A673 (cell line): ENCODE measurements around the gene TAF7L. TPM values are rescaled to one million over a fixed set of nuclear protein-coding genes. Genes with fewer than 3 reads are reported as not detected.

ENCODE experiments used
- BruUV-seq: library from RNA; stranded (reverse); fragments of 400-500 nt; replicated peaks from 2 replicates; lab custom pipeline; 2021; lab: Mats Ljungman, UMichigan
- CTCF ChIA-PET: fragments of 300-600 bp; sonication (Branson Sonifier 250); formaldehyde crosslinking; loops from one replicate; lab custom pipeline; 2022; ENCODE audit warnings: antibody characterized with exemption; lab: Charles Lee
- POLR2A ChIA-PET: fragments of 300-600 bp; sonication (Branson Sonifier 250); formaldehyde crosslinking; loops from one replicate; lab custom pipeline; 2022; ENCODE audit warnings: antibody characterized with exemption; ENCODE audit not compliant: low non-redundant PET; lab: Charles Lee
- DNase-seq: peaks from one replicate; pipeline ENCODE4 v3.0.0-alpha.2; 2015; ENCODE audit warnings: low spot score
- H3K27ac ChIP-seq: fragments of 200-600 bp; sonication (generic); 2 replicates; pipeline ENCODE4 v1.5.1; 2016; ENCODE audit warnings: mixed run types, low read depth, mild to moderate bottlenecking, mixed read lengths, antibody characterized with exemption, low read length; ENCODE audit not compliant: poor library complexity, severe bottlenecking
- H3K27me3 ChIP-seq: fragments of 200-600 bp; sonication (generic); replicated peaks from 2 replicates; pipeline ENCODE4 v1.6.1; 2017; ENCODE audit warnings: mixed run types, low read depth, mild to moderate bottlenecking, mixed read lengths, antibody characterized with exemption, low read length; ENCODE audit not compliant: insufficient read depth, poor library complexity
- H3K36me3 ChIP-seq: fragments of 200-600 bp; sonication (generic); 2 replicates; pipeline ENCODE4 v1.6.1; 2016; ENCODE audit warnings: mixed run types, mild to moderate bottlenecking, mixed read lengths, antibody characterized with exemption, low read length; ENCODE audit not compliant: insufficient read depth, poor library complexity, severe bottlenecking
- H3K4me1 ChIP-seq: fragments of 200-600 bp; sonication (generic); 2 replicates; pipeline ENCODE4 v1.6.1; 2017; ENCODE audit warnings: mixed run types, mild to moderate bottlenecking, mixed read lengths, antibody characterized with exemption, low read length; ENCODE audit not compliant: insufficient read depth, poor library complexity, severe bottlenecking
- H3K4me3 ChIP-seq: fragments of 200-600 bp; sonication (generic); 2 replicates; pipeline ENCODE4 v1.5.1; 2016; ENCODE audit warnings: low read depth, mixed run types, mild to moderate bottlenecking, mixed read lengths, low read length; ENCODE audit not compliant: poor library complexity, severe bottlenecking
- H3K9me3 ChIP-seq: fragments of 200-600 bp; sonication (generic); 2 replicates; pipeline ENCODE4 v1.6.1; 2016; ENCODE audit warnings: mixed run types, low read depth, mild to moderate bottlenecking, mixed read lengths, antibody characterized with exemption, low read length; ENCODE audit not compliant: poor library complexity, severe bottlenecking
- EZH2 ChIP-seq: fragments of 200-600 bp; sonication (generic); IDR thresholded peaks from 2 replicates; pipeline ENCODE4 v1.6.1; 2017; ENCODE audit warnings: borderline replicate concordance, low read depth, mild to moderate bottlenecking, mixed read lengths, antibody characterized with exemption, low read length; ENCODE audit not compliant: poor library complexity, severe bottlenecking
- intact Hi-C: fragments of 100-400 bp; cut with micrococcal nuclease; formaldehyde crosslinking; loops from one replicate; pipeline ENCODE4 v1.10.0; 2022; ENCODE audit not compliant: unreplicated experiment
- total RNA-seq: library from RNA; stranded (reverse); gene quantifications from 2 replicates; pipeline ENCODE4 v1.2.3, GENCODE V29; 2021
- TF ChIP-seq, protein P1 (sequence below): fragments of 300-800, 200-600 bp; sonication (generic); conservative IDR thresholded peaks from 2 replicates; pipeline ENCODE4 v1.5.1; 2017; ENCODE audit warnings: low read depth, mild to moderate bottlenecking, antibody characterized with exemption, low read length, moderate library complexity, mixed read lengths

The TAF7L gene
- total RNA-seq, 1 experiment from 2014 or later: 0.88 TPM

GRCh38 chrX:101237041-101237440 is 54.1 kb downstream of the TAF7L start:
- H3K9me3 ChIP-seq: no peaks in the 10 kb centered on the region
- no peak for TF ChIP-seq EZH2
- TF ChIP-seq, protein P1, sequence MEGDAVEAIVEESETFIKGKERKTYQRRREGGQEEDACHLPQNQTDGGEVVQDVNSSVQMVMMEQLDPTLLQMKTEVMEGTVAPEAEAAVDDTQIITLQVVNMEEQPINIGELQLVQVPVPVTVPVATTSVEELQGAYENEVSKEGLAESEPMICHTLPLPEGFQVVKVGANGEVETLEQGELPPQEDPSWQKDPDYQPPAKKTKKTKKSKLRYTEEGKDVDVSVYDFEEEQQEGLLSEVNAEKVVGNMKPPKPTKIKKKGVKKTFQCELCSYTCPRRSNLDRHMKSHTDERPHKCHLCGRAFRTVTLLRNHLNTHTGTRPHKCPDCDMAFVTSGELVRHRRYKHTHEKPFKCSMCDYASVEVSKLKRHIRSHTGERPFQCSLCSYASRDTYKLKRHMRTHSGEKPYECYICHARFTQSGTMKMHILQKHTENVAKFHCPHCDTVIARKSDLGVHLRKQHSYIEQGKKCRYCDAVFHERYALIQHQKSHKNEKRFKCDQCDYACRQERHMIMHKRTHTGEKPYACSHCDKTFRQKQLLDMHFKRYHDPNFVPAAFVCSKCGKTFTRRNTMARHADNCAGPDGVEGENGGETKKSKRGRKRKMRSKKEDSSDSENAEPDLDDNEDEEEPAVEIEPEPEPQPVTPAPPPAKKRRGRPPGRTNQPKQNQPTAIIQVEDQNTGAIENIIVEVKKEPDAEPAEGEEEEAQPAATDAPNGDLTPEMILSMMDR: no peak
- H3K36me3 ChIP-seq: no peaks in the 10 kb centered on the region
- ChIA-PET POLR2A (no interaction called here), CTCF (no interaction called here)
- BruUV-seq: no TSS peak
- no peak overlapping the region for H3K4me3 ChIP-seq
- no peak overlapping the region for H3K27ac ChIP-seq
- no peaks in the 10 kb centered on the region for H3K4me1 ChIP-seq
- H3K27me3 ChIP-seq: no peaks in the 10 kb centered on the region
- no peak for DNase-seq
- intact Hi-C loops: no loop called here

DNA sequence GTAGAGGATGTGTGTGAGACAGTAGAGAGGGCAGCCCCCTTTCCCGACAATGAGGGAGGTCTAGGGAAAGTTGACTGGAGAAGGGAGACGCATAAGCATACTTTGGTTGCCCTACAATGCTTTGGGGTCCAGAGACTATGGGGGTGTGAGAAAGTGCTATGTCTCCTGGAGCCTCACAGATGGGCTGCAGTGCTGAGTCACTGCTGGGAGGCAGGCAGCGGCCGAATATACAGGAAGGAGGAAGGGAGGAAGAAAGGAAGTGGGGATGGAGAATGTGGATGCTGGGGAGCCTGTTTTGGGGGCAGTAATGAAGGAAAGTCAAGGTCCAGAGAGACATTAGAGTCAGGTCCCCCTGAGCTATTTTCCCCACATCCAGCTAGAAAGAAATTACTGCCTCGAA is 58.8 kb downstream of the TAF7L start:
- Histone ChIP-seq H3K4me3 (no peak overlapping the region), H3K27ac (no peak overlapping the region), H3K4me1 (no peaks in the 10 kb centered on the region), H3K9me3 (no peaks in the 10 kb centered on the region), H3K27me3 (no peaks in the 10 kb centered on the region), H3K36me3 (no peaks in the 10 kb centered on the region)
- no TSS peak for BruUV-seq
- POLR2A ChIA-PET: no interaction called here
- no peak for DNase-seq
- CTCF ChIA-PET: no interaction called here
- intact Hi-C loops: no loop called here
- TF ChIP-seq EZH2: no peak
- TF ChIP-seq, protein P1: no peak

DNA sequence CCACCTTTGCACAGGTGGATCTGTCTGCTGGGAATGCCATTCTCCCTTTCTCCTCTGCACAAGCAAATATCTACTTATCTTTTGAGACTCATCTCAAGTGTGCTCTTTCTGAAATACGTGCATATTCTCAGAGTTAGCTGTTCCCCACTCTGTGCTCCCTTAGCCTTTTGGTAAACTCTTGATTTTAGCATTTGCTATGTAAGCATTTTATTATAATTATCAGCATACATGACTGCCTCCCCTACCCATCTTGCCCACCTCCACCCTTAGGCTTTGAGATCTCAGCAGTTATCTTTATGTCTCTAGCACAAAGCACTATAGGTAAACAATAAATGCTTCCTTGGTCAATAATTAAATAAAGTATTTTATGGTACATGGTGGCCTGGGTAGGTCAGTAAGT is 60.1 kb downstream of the TAF7L start:
- ChIA-PET POLR2A (no interaction called here), CTCF (no interaction called here)
- Histone ChIP-seq H3K9me3 (no peaks in the 10 kb centered on the region), H3K4me3 (no peak overlapping the region), H3K27ac (no peak overlapping the region), H3K27me3 (no peaks in the 10 kb centered on the region), H3K4me1 (no peaks in the 10 kb centered on the region), H3K36me3 (no peaks in the 10 kb centered on the region)
- no peak for DNase-seq
- TF ChIP-seq, protein P1: no peak
- BruUV-seq: no TSS peak
- intact Hi-C loops: no loop called here
